H1 (cell line): ENCODE results near the gene MORN4. TPM values are rescaled to one million over a fixed set of nuclear protein-coding genes. Genes with fewer than 3 reads are reported as not detected.
A peak's percentile ranks its signal among the peaks of the same experiment; 100 is the strongest.
"Not testable (repeated sequence)": the region's sequence is repeated elsewhere in the genome, so short reads cannot be mapped to it uniquely, and the experiment has no call there.

Source experiments
- CTCF ChIA-PET: fragments of 300-600 bp; sonication (Branson Sonifier 250); formaldehyde crosslinking; loops from one replicate; lab custom pipeline; 2021; ENCODE audit not compliant: partially characterized antibody; lab: Charles Lee
- POLR2A ChIA-PET: fragments of 300-600 bp; sonication (Branson Sonifier 250); formaldehyde crosslinking; loops from one replicate; lab custom pipeline; 2021; ENCODE audit warnings: inconsistent platforms; ENCODE audit not compliant: partially characterized antibody; lab: Charles Lee
- DNase-seq, 2 experiments: peaks; one replicate each; pipeline versions ENCODE4 v3.0.0 to v3.0.0-alpha.2; 2010 to 2022; ENCODE audit warnings: low spot score in 2 of 2, low read depth in 1 of 2, mixed read lengths in 1 of 2
- FAIRE-seq: peaks from 2 replicates; lab custom pipeline; 2011; peaks lifted over from hg19 to GRCh38; lab: Jason Lieb, UNC
- H2AFZ ChIP-seq: 2 replicates; pipeline ENCODE4 v1.8.1; 2012; ENCODE audit warnings: low read length, inconsistent platforms
- H2AK5ac ChIP-seq: 2 replicates; pipeline ENCODE4 v1.6.1; 2013; ENCODE audit warnings: low read depth, low read length
- H2BK120ac ChIP-seq: replicated peaks from 2 replicates; pipeline ENCODE3; 2013; ENCODE audit warnings: low read depth, low read length, inconsistent platforms
- H2BK12ac ChIP-seq: 2 replicates; pipeline ENCODE4 v1.6.1; 2013; ENCODE audit warnings: low read depth, low read length
- H2BK15ac ChIP-seq: 2 replicates; pipeline ENCODE4 v1.6.1; 2013; ENCODE audit warnings: low read length
- H2BK20ac ChIP-seq: 2 replicates; pipeline ENCODE4 v1.6.1; 2013; ENCODE audit warnings: low read length
- H2BK5ac ChIP-seq: 2 replicates; pipeline ENCODE4 v1.6.1; 2013; ENCODE audit warnings: low read depth, low read length
- H3K14ac ChIP-seq: 2 replicates; pipeline ENCODE4 v1.6.1; 2013; ENCODE audit warnings: inconsistent platforms; ENCODE audit not compliant: insufficient read length
- H3K18ac ChIP-seq: 2 replicates; pipeline ENCODE4 v1.6.1; 2013; ENCODE audit warnings: low read length; ENCODE audit errors: extremely low read depth
- H3K23ac ChIP-seq: 2 replicates; pipeline ENCODE4 v1.6.1; 2013; ENCODE audit warnings: inconsistent platforms; ENCODE audit not compliant: insufficient read length
- H3K23me2 ChIP-seq: 2 replicates; pipeline ENCODE4 v1.6.1; 2013; ENCODE audit warnings: low read depth, low read length
- H3K27ac ChIP-seq: 2 replicates; pipeline ENCODE4 v1.6.1; 2011; ENCODE audit warnings: low read depth, low read length, inconsistent platforms
- H3K27me3 ChIP-seq, 4 experiments: replicated peaks in 1 of 4; 1 replicate in 1 of 4; 2 replicates in 3 of 4; pipeline versions ENCODE4 v1.6.1 to v1.8.1; 2011 to 2013; ENCODE audit warnings: low read length in 3 of 4, mild to moderate bottlenecking in 3 of 4, inconsistent platforms in 2 of 4, mixed read lengths in 2 of 4, moderate library complexity in 1 of 4; ENCODE audit not compliant: control insufficient read depth in 3 of 4, insufficient read depth in 3 of 4; ENCODE audit errors: extremely low read depth in 1 of 4
- H3K36me3 ChIP-seq, 4 experiments: 2 replicates each; pipeline versions ENCODE4 v1.6.1 to v1.8.1; 2011 to 2013; ENCODE audit warnings: mild to moderate bottlenecking in 4 of 4, low read length in 3 of 4, moderate library complexity in 2 of 4, control low read depth in 1 of 4, inconsistent platforms in 1 of 4; ENCODE audit not compliant: insufficient read depth in 4 of 4, control insufficient read depth in 2 of 4
- H3K4ac ChIP-seq: replicated peaks from 2 replicates; pipeline ENCODE3; 2013; ENCODE audit warnings: low read length, low read depth, mixed read lengths, inconsistent platforms; ENCODE audit not compliant: insufficient read length
- H3K4me1 ChIP-seq, 4 experiments: replicated peaks in 1 of 4; 1 replicate in 1 of 4; 2 replicates in 3 of 4; pipeline versions ENCODE4 v1.6.1 to v1.8.1; 2011 to 2013; ENCODE audit warnings: low read length in 3 of 4, inconsistent platforms in 2 of 4, mixed read lengths in 1 of 4; ENCODE audit not compliant: insufficient read depth in 4 of 4, control insufficient read depth in 3 of 4
- H3K4me2 ChIP-seq, 2 experiments: 2 replicates each; pipeline versions ENCODE4 v1.6.1 to v1.8.1; 2011 to 2013; ENCODE audit warnings: low read depth in 2 of 2, low read length in 2 of 2, control low read depth in 1 of 2, inconsistent platforms in 1 of 2, mild to moderate bottlenecking in 1 of 2; ENCODE audit not compliant: insufficient read depth in 1 of 2
- H3K4me3 ChIP-seq, 4 experiments: fragments of 200-600, 300-600 bp in 1 of 4; sonication (generic), shearing (Covaris generic), sonication (Bioruptor Twin) in 1 of 4; 2 replicates each; pipeline versions ENCODE4 v1.5.1 to v1.8.1; 2011 to 2016; ENCODE audit warnings: low read length in 4 of 4, low read depth in 3 of 4, control low read depth in 2 of 4, inconsistent platforms in 2 of 4, mild to moderate bottlenecking in 2 of 4, mixed read lengths in 1 of 4, moderate library complexity in 1 of 4; ENCODE audit not compliant: insufficient read depth in 2 of 4; ENCODE audit errors: extremely low read depth in 1 of 4
- H3K56ac ChIP-seq: replicated peaks from 2 replicates; pipeline ENCODE3; 2013; ENCODE audit warnings: low read depth, mild to moderate bottlenecking, mixed read lengths, low read length, inconsistent platforms; ENCODE audit not compliant: insufficient read length
- H3K79me1 ChIP-seq: 2 replicates; pipeline ENCODE4 v1.6.1; 2013; ENCODE audit warnings: low read depth, low read length, control low read depth
- H3K79me2 ChIP-seq, 2 experiments: 2 replicates each; pipeline versions ENCODE4 v1.6.1 to v1.8.1; 2012 to 2013; ENCODE audit warnings: low read length in 2 of 2, mild to moderate bottlenecking in 2 of 2, inconsistent platforms in 1 of 2; ENCODE audit not compliant: insufficient read depth in 2 of 2, control insufficient read depth in 1 of 2
- H3K9ac ChIP-seq, 4 experiments: replicated peaks in 1 of 4; 1 replicate in 1 of 4; 2 replicates in 3 of 4; pipeline versions ENCODE4 v1.6.1 to v1.8.1; 2011 to 2013; ENCODE audit warnings: low read depth in 3 of 4, low read length in 3 of 4, control low read depth in 2 of 4, mild to moderate bottlenecking in 2 of 4, moderate library complexity in 2 of 4, inconsistent platforms in 1 of 4; ENCODE audit errors: extremely low read depth in 1 of 4
- H3K9me3 ChIP-seq, 2 experiments: 2 replicates each; pipeline versions ENCODE4 v1.6.1 to v1.8.1; 2012 to 2013; ENCODE audit warnings: mild to moderate bottlenecking in 2 of 2, moderate library complexity in 2 of 2, control low read depth in 1 of 2, inconsistent platforms in 1 of 2, low read depth in 1 of 2, low read length in 1 of 2, mixed read lengths in 1 of 2; ENCODE audit not compliant: insufficient read depth in 2 of 2
- H4K20me1 ChIP-seq, 2 experiments: replicated peaks in 1 of 2; 2 replicates each; pipeline versions ENCODE3 to v1.8.1; 2011 to 2013; ENCODE audit warnings: inconsistent platforms in 2 of 2, low read length in 2 of 2, mild to moderate bottlenecking in 1 of 2; ENCODE audit not compliant: insufficient read depth in 2 of 2, control insufficient read depth in 1 of 2
- H4K5ac ChIP-seq: 2 replicates; pipeline ENCODE4 v1.6.1; 2013; ENCODE audit warnings: low read length, low read depth, mixed read lengths, inconsistent platforms; ENCODE audit not compliant: insufficient read length
- H4K8ac ChIP-seq: 2 replicates; pipeline ENCODE4 v1.8.0; 2013; ENCODE audit warnings: mild to moderate bottlenecking, moderate library complexity, low read length, inconsistent platforms; ENCODE audit not compliant: insufficient read depth; ENCODE audit errors: extremely low read depth
- H4K91ac ChIP-seq: replicated peaks from 2 replicates; pipeline ENCODE3; 2013; ENCODE audit warnings: low read length, mixed read lengths, inconsistent platforms; ENCODE audit not compliant: insufficient read length
- WGBS, 2 experiments: shearing (Covaris generic) in 1 of 2; methylation state at CpG; one replicate each; pipeline versions ENCODE4 v1.1.6 to v1.1.7; 2013 to 2015; ENCODE audit warnings: low lambda C conversion rate in 2 of 2, mixed read lengths in 2 of 2, inconsistent platforms in 1 of 2, low coverage in 1 of 2, missing lambda C conversion rate in 1 of 2; ENCODE audit not compliant: insufficient replicate concordance in 2 of 2, insufficient coverage in 1 of 2, insufficient read length in 1 of 2; ENCODE audit errors: extremely low coverage in 1 of 2, missing lambda C conversion rate in 1 of 2; 5-methylcytosine and 5-hydroxymethylcytosine counted together
- polyA plus RNA-seq, 7 experiments: library from polyadenylated mRNA; depleted of rRNA in 3 of 7; stranded (reverse) in 5 of 7; unstranded in 2 of 7; fragments of >200 nt in 5 of 7; fragments of 200-250 nt in 2 of 7; gene quantifications; 1 replicate in 5 of 7; 2 replicates in 1 of 7; 4 replicates in 1 of 7; pipeline versions ENCODE4 v1.2.1 to v1.2.3, GENCODE V29; 2011 to 2013; ENCODE audit warnings: missing spikeins in 2 of 7, mixed read lengths in 2 of 7
- total RNA-seq: library from RNA; stranded (reverse); fragmentation: NEBNext Ultra II Directional; extraction: Animal tissue kit (Norgen Biotek cat#: 25700); gene quantifications from 2 replicates; pipeline ENCODE4 v1.2.1, GENCODE V29; 2021

The MORN4 gene
- total and polyA plus RNA-seq, 2 of the 8 experiments (the other 6 are each of a cell fraction or from before 2014, with no cell fraction given): 13.6 to 22.0 TPM

DNA sequence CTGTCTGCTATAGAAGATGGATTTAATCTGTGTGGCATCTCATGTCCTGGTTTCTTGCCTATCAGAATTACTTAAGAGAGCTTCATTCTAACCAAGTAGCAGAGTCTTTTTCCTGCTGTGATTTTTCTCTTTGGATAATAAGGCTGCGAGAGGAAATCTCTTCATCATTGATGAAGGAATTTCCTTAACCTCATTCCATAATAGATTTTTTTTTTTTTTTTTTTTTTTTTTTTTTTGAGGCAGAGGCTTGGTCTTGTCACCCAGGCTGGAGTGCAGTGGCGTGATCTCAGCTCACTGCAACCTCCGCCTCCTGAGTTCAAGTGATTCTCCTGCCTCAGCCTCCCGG lies 16.1 kb upstream of the MORN4 start:
- Histone ChIP-seq H3K36me3 (peaks cover 11 to 45% (median 35%) of the 10 kb centered on the region in 4 experiments), H3K27ac (0 out of 2 replicates have a peak overlapping the region, but pooled peaks have one; percentile 21), H4K5ac (peak overlapping the region; percentile 8), H3K4me3 (peak overlapping the region in 1 of 4 experiments; percentile 36; a peak in 2 of 8 replicates), H2BK5ac (peak overlapping the region; percentile 71; the same call in 1 of the 2 replicates), H3K4me2 (peak overlapping the region; percentile 73 to 77; a peak in 3 of 4 replicates), H3K79me2 (peaks cover 5 to 38% of the 10 kb centered on the region in 2 experiments; a peak in 3 of 4 replicates), H3K4me1 (peaks cover 5 to 11% (median 9%) of the 10 kb centered on the region in 4 experiments; a peak in 6 of 7 replicates)
- H2BK12ac ChIP-seq, H4K20me1 ChIP-seq, H2AFZ ChIP-seq, H3K14ac ChIP-seq, H3K18ac ChIP-seq, H3K9me3 ChIP-seq, H3K23ac ChIP-seq, DNase-seq, H2BK20ac ChIP-seq, FAIRE-seq, H3K4ac ChIP-seq, H3K79me1 ChIP-seq, H2BK15ac ChIP-seq, H3K9ac ChIP-seq, H4K8ac ChIP-seq, H2AK5ac ChIP-seq, H3K56ac ChIP-seq, H4K91ac ChIP-seq, H2BK120ac ChIP-seq, H3K27me3 ChIP-seq, H3K23me2 ChIP-seq: not testable (repeated sequence)
- POLR2A ChIA-PET: interaction anchor here (1.3 kb wide), 1 partner anchor 9 kb away, joined by 3 read pairs; the partner anchor contains the start of gene PI4K2A
- CTCF ChIA-PET: interaction anchor here (0.7 to 1.9 kb wide), 2 partner anchors 28 to 52 kb away, joined by 3 to 6 read pairs; no protein-coding TSS in a partner anchor
- 78% methylated on average over 3 of the region's 4 CpGs; no CpG with 5 or more reads in 1 of the 2 experiments for WGBS, 2 experiments
